HG02973 (cell line): Measurements from ENCODE around the gene HNRNPD.
"Not testable (repeated sequence)": the region's sequence is repeated elsewhere in the genome, so short reads cannot be mapped to it uniquely, and the experiment has no call there.

Experiments
- ATAC-seq: cut with Tn5 transposase; IDR thresholded peaks from one replicate; pipeline ENCODE4 v1.9.1; 2021; ENCODE audit warnings: moderate library complexity; ENCODE audit not compliant: unreplicated experiment

The HNRNPD gene

DNA sequence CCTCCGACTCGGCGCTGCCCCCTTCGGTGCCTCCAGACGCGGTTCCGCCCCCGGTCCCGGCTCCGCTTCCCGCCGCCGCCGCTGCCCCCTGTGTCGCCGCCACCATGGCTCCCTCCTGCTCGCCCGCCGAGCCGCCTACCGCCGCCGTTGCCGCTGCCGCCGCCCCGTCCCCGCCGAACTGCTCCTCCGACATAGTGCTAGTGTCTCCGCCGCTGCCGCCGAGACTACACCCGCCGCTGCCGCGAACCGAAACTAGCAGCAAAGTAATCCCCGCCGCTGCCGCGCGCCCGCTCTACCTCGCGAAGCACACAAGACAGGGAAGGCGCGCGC, 340 bp downstream of the HNRNPD start:
- peak; percentile 18 for ATAC-seq

DNA sequence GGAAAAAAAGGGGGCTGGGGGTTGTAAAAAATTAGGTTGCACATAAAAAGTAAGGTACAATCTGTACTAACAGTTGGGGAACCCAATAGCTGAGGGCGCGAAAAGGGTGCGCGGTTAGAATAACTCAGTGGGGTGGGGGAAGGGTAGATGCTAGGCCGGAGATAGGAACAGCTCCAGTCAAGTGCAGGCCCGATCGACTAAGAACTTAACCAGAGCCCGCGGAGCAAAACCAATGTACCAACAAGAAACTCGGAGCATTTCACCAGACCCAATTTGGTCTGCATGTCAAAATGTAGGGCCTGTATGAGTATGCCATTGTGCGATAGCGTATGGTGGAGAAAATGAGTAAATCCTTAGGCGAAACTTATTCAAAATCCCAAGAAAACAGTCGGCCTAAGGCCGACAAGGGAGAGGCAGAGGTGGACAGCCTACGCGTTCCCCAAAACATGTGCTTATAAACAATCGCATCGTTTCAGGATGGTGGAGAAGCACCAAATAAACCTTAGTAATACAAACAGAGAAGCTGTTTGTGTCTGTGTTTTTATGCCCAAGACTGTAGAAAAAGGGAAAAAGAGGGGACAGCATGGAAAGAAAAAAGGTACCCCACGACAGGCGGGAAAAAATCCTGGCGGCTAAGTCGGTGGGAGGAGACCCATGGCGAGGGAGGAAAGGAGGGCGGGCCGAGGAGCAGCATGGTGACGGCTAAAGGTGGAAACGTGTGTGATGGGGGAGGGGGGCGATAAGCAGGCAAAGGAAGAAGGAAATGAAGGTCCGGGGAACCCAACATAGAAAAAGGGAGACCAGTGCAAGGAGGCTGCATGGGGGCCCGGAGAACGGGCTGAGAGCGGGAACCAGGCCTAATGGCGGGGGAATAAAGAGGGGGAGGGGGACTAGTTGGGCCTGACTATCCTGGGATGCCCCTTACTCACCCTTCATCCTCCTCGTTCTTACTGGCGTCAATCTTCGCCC, 990 bp downstream of the HNRNPD start:
- ATAC-seq = peak; percentile 13

DNA sequence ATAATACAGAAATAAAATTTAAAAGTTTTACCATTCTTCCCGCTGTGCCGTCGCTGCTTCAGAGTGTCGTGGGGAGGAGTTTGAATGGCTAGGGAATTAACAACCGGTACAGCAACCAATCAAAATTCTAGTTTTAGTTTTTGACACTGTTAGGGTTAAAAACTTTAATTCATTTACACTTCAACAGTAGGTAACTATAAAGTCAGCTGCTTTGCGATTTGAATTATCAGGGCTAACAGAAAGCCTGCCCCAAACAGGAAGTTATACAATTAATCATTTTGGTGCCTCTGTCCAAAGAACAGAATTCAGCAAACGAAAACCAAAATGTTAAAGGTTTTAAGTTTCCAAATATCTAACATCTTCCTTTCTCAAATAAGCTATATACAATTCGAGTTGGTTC, 2.3 kb downstream of the HNRNPD start:
- ATAC-seq = no peak

DNA sequence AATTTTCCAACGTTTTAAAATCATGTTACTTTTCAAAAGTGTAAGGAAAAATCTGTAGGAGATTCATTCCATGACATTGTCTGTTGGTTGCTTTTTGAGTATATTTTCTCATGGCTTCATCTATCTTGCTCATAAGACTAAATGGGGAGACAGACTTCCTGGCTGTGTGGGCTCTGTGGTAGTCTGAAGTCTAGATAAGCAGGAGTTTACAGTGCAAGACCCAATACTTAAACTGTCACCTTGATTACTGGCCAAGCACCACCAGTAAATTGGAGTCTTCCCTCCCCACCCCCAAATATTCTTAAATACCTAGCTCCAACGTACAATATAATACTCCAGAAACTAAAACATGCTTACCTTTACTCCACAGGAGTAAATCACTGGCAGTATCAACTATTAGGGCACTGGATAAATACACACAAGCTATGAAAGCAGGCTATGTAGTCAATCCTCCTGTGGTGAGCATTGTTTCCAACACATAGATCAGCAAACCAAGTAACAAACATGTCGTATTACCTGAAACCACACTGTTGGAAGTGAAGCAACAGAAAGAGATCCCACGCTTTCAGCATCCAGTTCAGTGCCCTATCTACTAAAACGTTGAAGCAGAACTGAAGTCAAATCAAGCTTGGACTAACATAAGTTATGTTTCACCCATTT, 6.2 kb downstream of the HNRNPD start:
- no peak for ATAC-seq

DNA sequence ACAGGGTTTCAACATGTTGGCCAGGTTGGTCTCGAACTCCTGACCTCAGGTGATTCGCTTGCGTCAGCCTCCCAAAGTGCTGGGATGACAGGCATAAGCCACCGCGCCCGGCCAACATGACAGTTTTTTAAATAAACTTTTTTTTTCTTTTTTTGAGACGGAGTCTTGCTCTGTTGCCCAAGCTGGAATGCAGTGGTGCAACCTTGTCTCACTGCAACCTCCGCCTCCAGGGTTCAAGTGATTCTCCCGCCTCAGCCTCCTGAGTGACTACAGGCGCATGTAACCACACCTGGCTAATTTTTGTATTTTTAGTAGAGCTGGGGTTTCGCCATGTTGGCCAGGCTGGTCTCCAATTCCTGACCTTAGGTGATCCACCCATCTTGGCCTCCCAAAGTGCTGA, 7.4 kb downstream of the HNRNPD start:
- not testable (repeated sequence) for ATAC-seq

DNA sequence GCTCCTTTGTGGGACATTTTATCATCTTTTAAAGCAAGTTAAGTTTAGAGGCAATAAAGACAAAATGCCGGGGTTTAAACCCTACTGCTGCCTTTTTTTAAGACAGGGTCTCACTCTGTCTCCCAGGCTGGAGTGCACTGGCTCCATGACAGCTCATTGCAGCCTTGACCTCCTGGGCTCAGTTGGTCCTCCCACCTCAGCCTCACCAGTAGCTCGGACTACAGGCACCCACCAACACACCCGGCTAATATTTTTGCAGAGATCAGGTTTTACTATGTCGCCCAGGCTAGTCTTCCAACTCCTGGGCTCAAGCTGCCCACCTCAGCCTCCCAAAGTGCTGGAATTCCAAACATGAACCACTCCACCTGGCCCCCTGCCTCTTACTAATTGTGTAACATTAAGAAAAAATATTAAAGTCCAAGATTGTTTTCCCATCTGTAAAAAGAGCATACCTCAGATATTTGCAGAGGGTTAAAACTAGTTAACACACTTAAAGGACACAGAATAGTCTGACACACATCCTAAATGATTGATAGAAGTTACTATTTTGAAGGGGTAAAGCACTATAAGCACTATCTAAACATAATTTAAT, 9.8 kb downstream of the HNRNPD start:
- ATAC-seq = no peak

DNA sequence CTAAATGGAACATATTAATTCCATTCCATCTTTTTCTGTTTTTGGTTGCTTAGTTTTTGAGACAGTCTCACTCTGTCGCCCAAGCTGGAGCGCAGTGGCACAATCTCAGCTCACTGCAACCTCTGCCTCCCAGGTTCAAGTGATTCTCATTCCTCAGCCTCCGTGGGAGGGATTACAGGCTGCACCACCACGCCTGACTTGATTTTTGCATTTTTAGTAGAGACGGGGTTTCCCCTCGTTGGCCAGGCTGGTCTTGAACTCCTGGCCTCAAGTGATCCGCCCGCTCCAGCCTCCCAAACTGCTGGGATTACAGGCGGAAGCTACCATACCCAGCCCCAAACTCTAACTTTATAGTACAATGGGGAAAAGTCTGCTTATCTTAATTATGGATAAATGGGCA, 11.2 kb downstream of the HNRNPD start:
- no peak for ATAC-seq

DNA sequence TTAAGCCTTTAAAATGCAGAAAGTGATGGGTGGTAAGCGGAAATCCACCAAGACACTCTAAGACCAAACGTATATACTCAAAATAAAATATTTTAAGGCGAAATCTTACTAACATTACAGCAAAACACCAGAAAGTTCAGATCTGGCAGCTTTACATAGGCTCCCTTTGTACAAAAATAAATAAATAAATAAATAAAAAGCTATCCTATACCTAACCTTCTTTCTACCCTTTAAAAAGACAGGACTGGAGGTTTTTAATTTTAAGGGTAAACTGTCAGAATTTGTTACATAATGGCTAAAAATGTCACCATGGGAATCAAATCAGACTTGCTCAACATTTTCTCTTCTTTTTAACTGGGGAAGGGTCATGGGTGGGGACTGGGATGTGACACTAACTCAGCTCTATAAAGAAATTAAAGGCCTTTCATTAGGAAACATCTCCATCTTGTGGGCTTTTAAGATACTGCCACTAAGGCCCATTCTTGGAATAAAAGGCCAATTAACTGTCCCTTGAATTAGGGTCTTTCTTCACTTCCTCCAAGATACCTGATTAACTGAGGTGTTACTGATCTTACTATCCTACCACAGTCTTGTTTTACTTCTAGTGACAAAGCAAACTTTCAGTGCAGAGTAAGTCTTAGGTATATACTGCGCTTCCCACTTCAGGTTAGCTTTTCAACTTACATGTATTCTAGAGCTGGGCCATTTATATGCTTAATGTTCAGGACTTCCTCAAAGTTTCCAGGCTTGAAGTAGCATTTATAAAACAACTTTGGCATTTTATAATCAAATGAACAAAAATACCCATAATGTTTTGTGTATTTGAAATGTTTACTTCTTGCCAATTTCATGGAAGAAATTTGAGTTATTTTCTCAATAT, 13.3 kb downstream of the HNRNPD start:
- ATAC-seq = no peak

DNA sequence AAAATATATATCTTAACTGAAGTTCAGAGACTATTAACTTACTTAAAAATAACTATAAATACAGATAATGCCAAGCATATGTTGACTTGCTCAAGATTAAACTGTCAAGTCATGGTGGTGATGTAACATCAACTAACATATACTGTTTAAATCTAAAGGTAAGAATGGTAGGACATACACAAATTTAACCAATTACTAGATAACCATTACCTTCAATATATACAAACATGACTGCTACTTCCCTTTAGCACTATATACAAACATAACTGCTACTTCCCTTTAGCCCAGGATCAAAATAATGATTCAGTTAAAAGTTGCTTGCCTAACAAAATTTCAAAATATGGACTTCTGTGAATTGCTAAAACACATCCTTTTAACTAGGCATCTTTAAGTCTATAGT, 14.9 kb downstream of the HNRNPD start:
- no peak for ATAC-seq

DNA sequence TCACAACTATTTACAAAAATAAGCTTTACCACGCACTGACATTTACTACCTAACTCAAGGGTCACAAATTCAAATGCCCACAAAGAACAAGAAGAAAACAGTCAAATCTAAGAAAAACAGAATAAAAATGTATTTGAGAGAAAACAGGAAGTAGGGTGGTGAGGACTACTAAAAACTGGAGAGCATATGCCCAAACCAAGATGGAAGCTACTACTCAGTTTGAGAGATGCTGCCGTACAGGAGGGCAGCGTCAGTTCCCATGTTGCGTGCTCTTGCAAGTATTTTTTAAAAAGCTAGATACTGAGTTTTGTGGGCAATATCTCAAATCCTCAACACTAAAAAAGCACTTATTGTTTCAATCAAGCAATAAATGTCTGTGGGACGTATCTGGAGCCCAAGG, 16.2 kb downstream of the HNRNPD start:
- no peak for ATAC-seq

DNA sequence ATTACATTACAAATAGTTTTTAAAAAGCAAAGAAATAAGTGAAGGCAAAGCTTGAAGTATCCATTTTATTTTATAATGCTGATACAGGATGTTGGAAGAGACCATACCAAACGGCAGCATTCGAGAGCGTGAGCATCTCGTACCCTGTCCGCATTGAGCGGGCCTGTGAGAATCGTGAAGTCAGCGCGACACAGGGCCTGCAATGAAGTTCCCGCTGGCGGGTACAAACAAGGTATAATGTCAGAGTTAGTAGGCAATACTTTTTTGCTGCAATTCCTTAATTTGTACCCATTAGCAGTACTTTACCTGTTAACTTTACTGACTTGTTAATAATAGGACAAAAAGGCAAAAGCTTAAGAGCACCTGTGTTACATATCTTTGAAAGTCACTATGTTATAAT, 19.0 kb downstream of the HNRNPD start:
- no peak for ATAC-seq

DNA sequence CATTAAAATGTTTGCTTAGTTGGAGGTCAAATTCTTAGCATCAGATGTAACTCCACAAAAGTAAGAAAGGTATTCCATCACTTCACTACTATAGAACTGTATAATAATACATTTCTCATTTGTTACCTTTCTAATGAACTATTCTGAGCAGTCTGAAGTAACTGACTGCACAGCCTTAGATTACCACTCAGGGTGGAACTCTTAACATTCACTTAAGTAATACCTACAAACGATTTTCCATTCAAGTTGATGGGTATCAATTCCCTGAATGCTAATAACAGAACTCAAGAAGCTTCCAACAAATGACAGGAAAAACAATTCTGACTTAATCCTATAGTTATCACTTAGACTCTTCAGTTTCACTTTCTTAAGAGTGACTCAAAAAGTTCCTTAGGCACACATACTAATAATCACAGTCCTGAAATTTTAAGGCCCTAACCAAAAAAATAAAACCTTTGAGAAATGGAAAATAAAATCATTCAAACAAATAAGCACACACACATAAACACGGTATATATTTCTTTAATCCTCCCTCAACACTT, 20.9 kb downstream of the HNRNPD start:
- ATAC-seq = no peak

DNA sequence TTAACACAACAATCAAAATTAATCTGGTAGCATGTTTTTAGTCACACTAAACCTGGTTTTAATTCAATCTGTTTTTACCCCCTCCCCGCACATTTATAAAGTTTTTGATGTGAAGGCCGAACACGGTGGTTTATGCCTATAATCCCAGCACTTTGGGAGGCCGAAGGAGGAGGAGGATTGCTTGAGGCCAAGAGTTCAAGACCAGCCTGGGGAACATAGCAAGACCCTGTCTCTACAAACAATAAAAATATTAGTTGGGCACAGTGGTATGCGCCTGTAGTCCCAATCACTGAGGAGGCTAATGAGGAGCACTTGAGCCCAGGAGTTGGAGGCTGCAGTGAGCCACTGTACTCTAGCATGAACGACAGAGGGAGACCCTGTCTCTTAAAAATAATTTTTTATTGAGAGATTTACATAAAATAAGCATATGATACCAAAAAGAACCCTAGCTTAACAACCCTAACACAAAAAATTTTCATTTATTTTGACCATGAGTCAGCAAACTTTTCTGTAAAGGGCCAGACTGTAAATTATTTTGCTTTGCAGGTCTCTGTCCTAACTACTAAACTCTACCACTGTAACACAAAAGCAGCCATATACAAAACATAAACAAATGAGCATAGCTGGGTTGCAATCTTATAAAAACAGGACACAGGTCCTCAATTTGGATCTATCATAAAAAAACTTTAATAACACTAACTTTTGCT, 21.5 kb downstream of the HNRNPD start:
- no peak for ATAC-seq

DNA sequence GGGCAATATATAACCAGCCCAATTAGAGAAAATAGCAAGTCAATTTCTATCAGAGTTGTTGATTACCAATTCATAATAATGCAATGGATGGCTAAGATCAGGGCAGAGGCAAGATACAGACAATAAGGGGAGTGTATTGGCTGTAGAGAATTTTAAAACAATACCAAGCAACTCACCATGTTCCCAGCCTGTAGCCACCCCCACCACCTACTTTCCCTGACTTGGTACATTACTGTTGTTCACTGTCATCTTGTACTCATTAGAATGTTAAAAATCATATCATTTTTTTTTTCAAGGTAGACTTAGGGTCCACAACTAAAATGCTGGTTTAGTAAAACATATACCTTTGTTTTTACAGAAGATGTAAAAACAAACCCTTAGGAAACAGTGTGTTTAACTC, 27.7 kb downstream of the HNRNPD start:
- ATAC-seq = no peak

DNA sequence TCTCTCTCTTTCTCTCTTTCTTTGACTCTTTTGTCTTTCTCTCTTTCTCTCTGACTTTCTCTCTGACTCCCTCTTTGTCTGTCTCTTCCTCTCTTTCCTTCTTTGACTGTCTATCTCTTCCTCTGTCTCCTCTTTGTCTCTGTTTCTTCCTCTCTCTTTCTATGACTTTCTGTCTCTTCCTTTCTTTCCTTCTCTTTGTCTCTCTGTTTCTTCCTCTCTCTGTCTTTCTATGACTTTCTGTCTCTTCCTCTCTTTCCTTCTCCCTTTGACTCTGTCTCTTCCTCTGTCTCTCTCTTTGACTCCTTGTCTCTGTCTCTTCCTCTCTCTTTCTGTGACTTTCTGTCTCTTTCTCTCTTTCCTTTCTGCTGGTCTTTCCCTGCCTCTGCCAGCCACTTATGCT, 38.7 kb downstream of the HNRNPD start:
- no peak for ATAC-seq

DNA sequence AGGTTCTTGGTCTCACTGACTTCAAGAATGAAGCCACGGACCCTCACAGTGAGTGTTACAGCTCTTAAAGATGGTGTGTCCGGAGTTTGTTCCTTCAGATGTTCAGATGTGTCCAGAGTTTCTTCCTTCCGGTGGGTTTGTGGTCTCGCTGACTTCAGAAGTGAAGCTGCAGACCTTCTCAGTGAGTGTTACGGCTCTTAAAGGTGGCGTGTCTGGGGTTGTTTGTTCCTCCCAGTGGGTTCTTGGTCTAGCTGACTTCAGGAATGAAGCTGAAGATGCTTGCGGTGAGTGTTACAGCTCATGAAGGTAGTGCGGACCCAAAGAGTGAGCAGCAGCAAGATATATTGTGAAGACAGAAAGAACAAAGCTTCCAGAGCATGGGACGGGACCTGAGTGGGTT, 40.1 kb downstream of the HNRNPD start:
- ATAC-seq = not testable (repeated sequence)

DNA sequence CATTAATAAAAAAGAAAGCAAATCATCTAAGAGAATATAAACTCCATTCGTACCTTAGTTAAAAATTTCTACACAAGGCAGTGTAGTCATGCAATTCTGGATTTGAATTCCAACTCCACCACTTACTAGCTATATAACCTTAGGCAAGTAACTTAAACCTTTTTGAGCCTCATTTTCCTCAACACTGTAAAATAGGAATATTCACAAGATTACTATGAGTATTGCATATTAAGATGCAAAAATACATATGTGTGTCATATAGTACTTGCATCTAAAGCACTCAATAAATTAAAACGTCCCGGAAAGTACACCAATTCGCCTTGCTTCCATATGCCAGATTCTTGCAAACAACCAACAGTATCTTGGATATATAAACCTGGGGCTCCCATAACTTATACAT, 42.0 kb downstream of the HNRNPD start:
- no peak for ATAC-seq

DNA sequence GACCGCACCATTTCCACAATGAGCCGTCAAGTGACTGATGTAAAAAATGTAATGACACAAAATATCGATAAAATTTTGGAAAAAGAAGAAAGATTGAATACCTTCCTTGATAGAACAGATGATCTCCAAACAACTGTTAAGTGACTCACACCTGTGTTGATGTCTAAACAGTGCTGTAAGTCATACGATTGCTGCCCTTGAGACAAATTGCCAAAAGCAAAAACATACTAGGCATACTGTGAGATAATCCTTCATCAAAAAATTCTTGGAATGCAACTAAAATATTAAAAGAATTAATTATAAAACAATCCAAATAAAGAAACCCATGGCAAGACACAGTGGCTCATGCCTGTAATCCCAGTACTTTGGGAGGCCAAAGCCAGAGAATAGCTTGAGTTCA, 53.4 kb downstream of the HNRNPD start:
- no peak for ATAC-seq

DNA sequence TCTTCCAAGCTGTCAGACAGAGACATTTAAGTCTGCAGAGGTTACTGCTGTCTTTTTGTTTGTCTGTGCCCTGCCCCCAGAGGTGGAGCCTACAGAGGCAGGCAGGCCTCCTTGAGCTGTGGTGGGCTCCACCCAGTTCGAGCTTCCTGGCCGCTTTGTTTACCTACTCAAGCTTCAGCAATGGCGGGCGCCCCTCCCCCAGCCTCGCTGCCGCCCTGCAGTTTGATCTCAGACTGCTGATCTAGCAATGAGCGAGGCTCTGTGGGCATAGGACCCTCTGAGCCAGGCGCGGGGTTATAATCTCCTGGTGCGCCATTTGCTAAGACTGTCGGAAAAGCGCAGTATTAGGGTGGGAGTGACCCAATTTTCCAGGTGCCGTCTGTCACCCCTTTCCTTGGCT, 70.7 kb downstream of the HNRNPD start:
- not testable (repeated sequence) for ATAC-seq
